Dendritic cell treated with granulocyte-macrophage colony-stimulating factor and Interleukin-4, amounts not matched to agents 40 ng/mL and 50 ng/mL, for 4 days (primary cell): Measurements from ENCODE around the gene VSTM2L.
"Not testable (repeated sequence)": the region's sequence is repeated elsewhere in the genome, so short reads cannot be mapped to it uniquely, and the experiment has no call there.

ENCODE experiments used
- H3K27ac Mint-ChIP-seq: one replicate; pipeline ENCODE4 v1.8.0; 2022; ENCODE audit warnings: mild to moderate bottlenecking, mixed read lengths
- H3K27me3 Mint-ChIP-seq: one replicate; pipeline ENCODE4 v1.8.0; 2022; ENCODE audit warnings: mild to moderate bottlenecking, mixed read lengths
- H3K36me3 Mint-ChIP-seq: one replicate; pipeline ENCODE4 v1.8.0; 2022; ENCODE audit warnings: low read depth, mixed read lengths
- H3K4me1 Mint-ChIP-seq: one replicate; pipeline ENCODE4 v1.8.0; 2022; ENCODE audit warnings: low read depth, mixed read lengths
- H3K4me3 Mint-ChIP-seq: one replicate; pipeline ENCODE4 v1.8.0; 2022; ENCODE audit warnings: mild to moderate bottlenecking, moderate library complexity, mixed read lengths
- H3K9me3 Mint-ChIP-seq: one replicate; pipeline ENCODE4 v1.8.0; 2022; ENCODE audit warnings: mixed read lengths
- intact Hi-C: fragments of 100-400 bp; cut with micrococcal nuclease; formaldehyde crosslinking; loops from one replicate; pipeline ENCODE4 v1.15.0; 2022

Gene VSTM2L, protein sequence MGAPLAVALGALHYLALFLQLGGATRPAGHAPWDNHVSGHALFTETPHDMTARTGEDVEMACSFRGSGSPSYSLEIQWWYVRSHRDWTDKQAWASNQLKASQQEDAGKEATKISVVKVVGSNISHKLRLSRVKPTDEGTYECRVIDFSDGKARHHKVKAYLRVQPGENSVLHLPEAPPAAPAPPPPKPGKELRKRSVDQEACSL

DNA sequence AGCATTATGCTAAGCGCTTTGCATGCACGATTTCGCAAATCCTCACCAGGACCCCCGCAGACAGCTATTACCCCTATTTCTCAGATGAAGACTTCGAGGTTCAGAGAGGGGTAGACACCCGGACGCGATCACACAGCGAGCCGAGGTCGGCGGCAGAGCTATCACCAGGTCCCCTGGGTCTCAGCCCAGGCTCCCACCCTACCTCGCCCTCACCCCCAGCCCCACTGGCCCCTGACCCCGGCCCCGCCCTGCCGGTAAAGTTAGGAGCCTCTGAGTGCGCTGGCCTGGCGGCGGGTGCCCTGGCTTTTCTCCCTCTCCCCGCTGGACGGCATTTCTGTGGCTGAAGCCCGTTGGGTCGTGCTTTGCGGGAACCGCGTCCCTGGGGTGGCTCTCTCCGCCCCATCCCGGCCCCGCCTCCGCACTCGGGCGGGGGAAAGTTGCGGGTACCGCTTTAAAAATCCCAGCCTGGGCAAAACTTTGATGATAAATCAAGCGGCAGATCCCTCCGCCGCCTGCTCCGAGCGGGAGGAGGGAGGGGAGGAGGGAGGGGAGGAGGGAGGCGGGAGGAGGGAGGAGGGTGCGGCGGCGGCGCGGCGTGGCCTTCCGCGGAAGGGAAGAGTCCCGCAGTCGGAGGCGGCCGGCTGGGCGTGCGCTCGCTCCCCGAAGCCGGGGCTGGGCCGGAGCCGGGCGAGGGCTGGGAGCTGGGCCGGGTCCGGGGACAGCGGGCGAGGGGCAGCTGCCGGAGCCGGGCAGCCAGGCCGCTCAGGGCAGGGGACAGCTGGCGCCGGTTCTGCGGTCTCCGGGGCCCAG is at the start of gene VSTM2L:
Gene VSTM2L (plus strand): TSS at position 624 of the 810 bp plus-strand sequence. CDS start 224 bp downstream, outside the sequence.
- Mint-ChIP-seq H3K36me3 (no peaks in the 10 kb centered on the region), H3K4me1 (peaks cover 5% of the 10 kb centered on the region), H3K9me3 (no peaks in the 10 kb centered on the region), H3K4me3 (peak within 1 kb of the TSS; percentile 60), H3K27me3 (peaks cover 78% of the 10 kb centered on the region), H3K27ac (no peak within 1 kb of the TSS)
- intact Hi-C loops: loop anchor here (2.0 kb wide), 1 partner anchor 90 kb away; no protein-coding TSS in a partner anchor

DNA sequence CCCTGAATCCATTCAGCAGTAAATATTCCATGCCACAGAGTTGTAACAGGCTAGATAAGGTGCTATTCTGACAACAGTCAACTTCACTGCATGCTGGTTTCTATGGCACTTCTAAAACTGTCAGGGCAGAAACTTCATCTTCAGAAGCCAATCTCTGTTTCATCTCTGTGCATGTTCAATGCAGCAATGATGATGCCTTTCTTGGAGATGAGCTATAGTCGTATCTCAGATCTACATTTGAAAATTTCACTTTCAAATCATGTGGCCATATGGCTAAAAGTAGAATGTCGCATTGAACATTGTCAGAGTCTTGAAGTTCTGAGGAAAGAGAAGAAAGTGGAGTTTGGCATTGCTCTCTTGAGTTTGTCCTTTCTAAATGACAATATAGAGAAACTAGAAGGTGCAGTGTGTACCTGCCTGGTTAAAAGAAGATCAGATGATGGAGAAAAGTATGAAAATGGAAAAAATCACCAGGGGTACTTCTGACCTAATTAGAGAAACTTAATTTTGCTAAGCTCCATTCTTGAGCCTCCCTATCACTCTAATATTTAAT is 49.0 kb upstream of the VSTM2L start:
- no peaks in the 10 kb centered on the region for H3K27me3 Mint-ChIP-seq
- H3K27ac Mint-ChIP-seq: no peak overlapping the region
- H3K4me1 Mint-ChIP-seq: no peaks in the 10 kb centered on the region
- intact Hi-C loops: no loop called here
- no peak overlapping the region for H3K4me3 Mint-ChIP-seq
- no peaks in the 10 kb centered on the region for H3K9me3 Mint-ChIP-seq
- peaks cover 75% of the 10 kb centered on the region for H3K36me3 Mint-ChIP-seq

DNA sequence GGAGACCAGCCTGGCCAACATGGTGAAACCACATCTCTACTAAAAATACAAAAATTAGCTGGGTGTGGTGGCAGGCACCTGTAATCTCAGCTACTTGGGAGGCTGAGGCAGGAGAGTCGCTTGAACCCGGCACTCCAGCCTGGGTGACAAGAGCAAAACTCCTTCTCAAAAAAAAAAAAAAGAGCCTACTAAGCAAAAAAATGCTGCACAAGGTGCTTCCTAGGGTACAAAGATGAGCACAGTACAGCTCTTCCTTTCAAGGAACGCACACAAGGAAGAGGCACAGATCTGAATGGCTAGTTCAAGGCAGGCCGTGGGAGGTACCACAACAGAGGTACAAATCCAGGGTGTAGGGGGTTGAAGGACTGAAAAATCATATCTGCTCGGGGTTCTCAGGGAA is 46.9 kb upstream of the VSTM2L start:
- H3K27me3 Mint-ChIP-seq, H3K9me3 Mint-ChIP-seq, H3K4me1 Mint-ChIP-seq, H3K27ac Mint-ChIP-seq, H3K4me3 Mint-ChIP-seq, intact Hi-C loops: not testable (repeated sequence)
- peaks cover 75% of the 10 kb centered on the region for H3K36me3 Mint-ChIP-seq

DNA sequence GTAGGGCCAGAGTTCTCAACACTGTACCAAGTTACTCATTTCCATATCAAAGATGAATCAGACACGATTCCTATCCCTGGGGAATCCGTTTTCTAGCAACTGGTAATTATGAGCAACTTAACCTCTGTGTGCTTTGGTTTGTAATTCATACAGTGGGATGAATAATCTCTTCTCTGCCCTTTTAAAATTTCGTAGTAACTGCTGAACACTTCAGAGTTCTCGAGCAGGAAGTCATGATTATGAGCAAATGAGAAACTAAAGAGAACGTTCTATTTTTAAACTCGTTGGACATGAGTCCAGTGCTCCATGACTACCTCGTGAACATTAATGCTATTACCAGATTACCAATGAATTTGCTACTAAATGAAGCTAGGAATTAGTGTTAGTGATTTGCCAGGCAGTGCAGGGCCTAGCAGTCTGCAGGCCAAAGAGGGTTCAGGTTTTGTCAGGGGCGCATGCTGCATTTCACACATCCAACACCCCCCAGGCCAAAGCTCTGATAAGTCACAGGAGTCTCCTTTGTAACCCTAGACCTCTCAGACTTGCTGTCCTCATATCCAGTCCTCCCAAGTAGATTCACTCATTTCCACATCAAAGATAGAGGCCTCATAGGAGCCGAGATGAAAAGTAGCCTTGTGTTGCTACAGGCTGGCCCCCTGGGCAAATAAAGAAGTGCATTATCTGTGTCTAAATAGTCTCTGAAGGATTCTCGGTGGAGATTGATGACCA is 45.8 kb upstream of the VSTM2L start:
- no peaks in the 10 kb centered on the region for H3K4me1 Mint-ChIP-seq
- H3K4me3 Mint-ChIP-seq: no peak overlapping the region
- H3K36me3 Mint-ChIP-seq: peaks cover 84% of the 10 kb centered on the region
- no peaks in the 10 kb centered on the region for H3K27me3 Mint-ChIP-seq
- no peak overlapping the region for H3K27ac Mint-ChIP-seq
- H3K9me3 Mint-ChIP-seq: no peaks in the 10 kb centered on the region
- intact Hi-C loops: no loop called here

DNA sequence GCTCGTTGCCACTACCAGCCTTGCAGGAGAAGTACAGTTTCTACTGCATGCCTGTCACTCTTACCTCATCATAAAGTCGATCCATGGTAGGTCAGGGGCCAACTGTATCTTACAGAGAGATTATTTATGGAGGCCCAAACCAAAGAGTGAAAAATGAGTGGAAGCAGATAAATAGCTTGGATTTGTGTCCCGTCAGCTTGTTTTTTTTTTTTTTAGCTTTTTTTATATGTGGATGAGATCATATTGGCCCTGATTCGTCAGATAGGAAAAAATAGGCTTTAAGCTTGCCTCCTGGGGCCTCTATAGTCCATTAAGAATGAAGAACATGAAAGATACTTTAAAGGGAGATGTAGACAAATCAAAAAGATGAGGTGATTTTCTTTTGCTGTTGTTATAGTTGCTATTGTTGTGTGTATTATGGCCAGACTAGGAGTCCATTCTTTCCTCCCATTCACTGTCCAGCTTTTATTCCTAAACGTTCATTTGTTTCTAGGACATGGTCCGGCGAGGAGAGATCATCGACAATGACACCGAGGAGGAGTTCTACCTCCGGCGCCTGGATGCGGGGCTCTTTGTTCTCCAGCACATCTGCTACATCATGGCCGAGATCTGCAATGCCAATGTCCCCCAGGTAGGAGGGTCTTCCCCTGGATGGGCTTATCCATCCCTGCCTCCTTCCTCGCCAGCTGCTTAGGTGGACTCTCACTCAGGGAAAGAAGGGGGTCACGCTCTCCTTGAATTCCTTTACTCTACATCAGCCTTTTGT is 43.3 kb upstream of the VSTM2L start:
- Mint-ChIP-seq H3K27me3 (no peaks in the 10 kb centered on the region), H3K27ac (no peak overlapping the region), H3K4me1 (no peaks in the 10 kb centered on the region), H3K4me3 (no peak overlapping the region), H3K9me3 (no peaks in the 10 kb centered on the region), H3K36me3 (peaks cover 91% of the 10 kb centered on the region)
- intact Hi-C loops: no loop called here

DNA sequence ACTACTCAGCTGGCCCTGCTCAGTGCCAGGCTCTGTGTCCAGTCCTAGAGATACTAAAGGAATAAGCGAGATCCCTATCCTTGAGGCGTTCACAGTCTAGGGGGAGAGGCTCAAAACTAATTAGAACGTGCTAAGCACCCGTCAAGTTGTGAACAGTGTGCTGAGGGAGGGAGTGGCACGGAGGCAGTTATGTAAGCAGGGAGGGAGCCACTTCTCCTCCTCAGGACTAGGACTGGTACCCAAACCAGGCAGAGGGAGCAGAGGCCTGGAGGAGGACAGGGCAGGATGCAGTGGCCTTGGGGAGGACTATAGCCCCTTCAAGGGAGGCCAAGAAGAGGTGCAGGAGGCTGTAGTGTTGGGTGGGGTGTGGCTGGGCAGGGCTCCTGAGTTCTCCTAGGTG is 39.6 kb upstream of the VSTM2L start:
- intact Hi-C loops: no loop called here
- Mint-ChIP-seq H3K27me3 (no peaks in the 10 kb centered on the region), H3K4me3 (no peak overlapping the region), H3K27ac (no peak overlapping the region), H3K36me3 (peaks cover 90% of the 10 kb centered on the region), H3K4me1 (no peaks in the 10 kb centered on the region), H3K9me3 (no peaks in the 10 kb centered on the region)

DNA sequence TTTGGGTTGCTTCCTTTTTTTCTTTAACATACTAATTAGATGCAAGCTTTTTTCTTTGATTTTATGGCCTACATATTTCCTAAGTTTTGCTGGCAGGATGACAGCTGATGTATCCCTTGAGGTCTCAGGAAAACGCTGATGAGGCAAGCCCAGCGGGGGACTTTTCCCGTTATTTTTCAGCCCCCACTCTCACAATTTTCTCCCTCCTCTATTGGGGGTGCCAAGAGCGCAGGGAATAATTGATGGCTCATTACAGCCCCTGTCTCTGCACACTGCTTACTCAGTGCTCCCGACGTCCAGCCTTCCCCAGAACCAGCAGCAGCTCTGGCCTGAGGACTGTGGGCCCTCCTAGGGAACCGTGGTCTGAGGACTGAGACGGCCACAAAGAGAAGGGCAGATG is 38.6 kb upstream of the VSTM2L start:
- H3K36me3 Mint-ChIP-seq: peaks cover 82% of the 10 kb centered on the region
- H3K4me1 Mint-ChIP-seq: peaks cover 9% of the 10 kb centered on the region
- intact Hi-C loops: no loop called here
- no peak overlapping the region for H3K4me3 Mint-ChIP-seq
- no peak overlapping the region for H3K27ac Mint-ChIP-seq
- H3K9me3 Mint-ChIP-seq: no peaks in the 10 kb centered on the region
- H3K27me3 Mint-ChIP-seq: no peaks in the 10 kb centered on the region

DNA sequence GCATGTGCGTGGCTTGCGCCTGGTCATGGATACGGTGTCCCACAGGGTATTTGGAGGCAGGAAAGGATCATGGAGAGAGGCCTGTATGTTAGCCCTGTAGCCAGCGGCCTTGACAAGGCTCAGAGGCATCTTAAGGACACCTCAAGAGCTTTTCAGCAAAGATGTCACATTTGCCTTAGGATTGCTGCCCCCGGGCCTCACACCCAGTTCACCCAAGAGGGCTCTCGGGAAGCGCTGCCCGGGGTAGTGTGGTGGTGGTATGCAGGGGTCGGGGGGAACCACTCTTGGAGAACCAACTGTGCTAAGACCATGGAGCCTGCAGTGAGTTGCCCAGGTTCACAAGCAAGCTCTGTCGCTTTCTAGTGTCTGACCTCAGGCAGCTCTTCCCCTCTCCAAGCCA is 36.9 kb upstream of the VSTM2L start:
- no peak overlapping the region for H3K4me3 Mint-ChIP-seq
- H3K27me3 Mint-ChIP-seq: no peaks in the 10 kb centered on the region
- H3K36me3 Mint-ChIP-seq: peaks cover 82% of the 10 kb centered on the region
- H3K4me1 Mint-ChIP-seq: peaks cover 20% of the 10 kb centered on the region
- no peak overlapping the region for H3K27ac Mint-ChIP-seq
- no peaks in the 10 kb centered on the region for H3K9me3 Mint-ChIP-seq
- intact Hi-C loops: no loop called here

DNA sequence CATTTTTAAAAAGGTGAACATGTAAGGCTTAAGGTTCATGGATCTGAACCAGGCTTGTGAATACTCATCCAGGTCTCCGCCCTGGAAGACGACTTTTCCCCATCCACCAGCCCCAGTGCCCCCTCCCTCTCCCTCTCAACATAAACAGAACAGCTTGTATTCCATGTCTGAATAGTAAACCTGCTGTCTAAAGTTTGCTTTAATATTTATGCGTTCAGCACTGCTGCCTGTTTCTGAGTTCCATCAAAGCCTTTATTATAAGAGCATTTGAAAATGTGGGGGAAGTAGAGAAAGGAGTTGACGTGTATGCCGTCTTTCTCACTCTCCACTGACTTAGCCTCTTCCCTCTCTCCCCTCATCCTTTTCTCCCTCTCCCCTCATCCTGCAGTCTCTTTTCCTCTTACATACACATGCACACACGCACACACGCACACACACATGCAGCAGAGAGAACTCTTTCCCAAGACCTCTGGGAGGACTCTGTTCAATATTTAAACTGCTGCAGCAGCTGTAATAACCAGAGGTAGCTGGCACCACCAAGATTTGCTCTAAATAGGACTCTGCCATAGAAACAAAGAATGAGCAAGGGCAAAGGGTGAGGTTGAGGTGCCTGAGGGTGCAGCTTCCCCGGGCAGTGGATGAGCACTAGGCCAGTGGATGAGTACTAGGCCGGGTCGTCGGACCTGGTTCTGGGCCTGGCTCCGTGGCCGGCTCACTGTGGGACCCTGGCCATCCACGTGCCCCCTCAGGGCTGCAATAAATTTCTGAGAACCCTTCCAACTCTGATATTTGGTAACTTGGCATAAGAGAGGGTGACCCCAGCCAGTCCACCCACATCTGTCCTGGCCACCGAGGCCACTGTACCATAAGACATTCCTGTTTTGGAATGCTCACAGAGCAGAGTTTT is 35.4 kb upstream of the VSTM2L start:
- Mint-ChIP-seq H3K36me3 (peaks cover 82% of the 10 kb centered on the region), H3K27ac (no peak overlapping the region), H3K27me3 (no peaks in the 10 kb centered on the region), H3K4me3 (no peak overlapping the region), H3K4me1 (peaks cover 20% of the 10 kb centered on the region), H3K9me3 (no peaks in the 10 kb centered on the region)
- intact Hi-C loops: no loop called here

DNA sequence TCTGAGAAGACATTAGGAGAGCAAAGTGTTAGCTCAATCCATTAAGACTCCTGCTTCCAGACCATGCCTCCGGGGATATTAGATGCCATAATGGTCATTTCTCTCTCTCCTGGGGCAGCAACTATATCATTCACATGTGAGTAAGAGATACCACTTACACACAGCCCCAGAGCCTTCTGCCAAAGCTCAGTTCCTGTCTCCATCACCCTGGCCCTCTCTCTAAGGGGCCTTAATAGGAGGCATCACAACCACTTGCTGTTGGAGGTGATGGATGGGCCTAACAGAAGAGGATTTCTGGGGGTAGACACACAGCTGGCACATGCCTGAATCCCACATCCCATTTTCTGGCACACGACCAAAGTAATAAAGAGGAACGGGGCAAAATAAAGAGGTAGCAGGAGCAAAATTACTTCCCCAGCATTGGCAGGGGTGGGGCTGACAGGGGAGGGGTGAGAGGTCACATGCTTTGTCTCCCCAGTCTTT is 34.0 kb upstream of the VSTM2L start:
- Mint-ChIP-seq H3K4me1 (peaks cover 20% of the 10 kb centered on the region), H3K4me3 (no peak overlapping the region), H3K27ac (peak overlapping the region; percentile 0), H3K9me3 (no peaks in the 10 kb centered on the region), H3K36me3 (peaks cover 82% of the 10 kb centered on the region), H3K27me3 (no peaks in the 10 kb centered on the region)
- intact Hi-C loops: no loop called here

DNA sequence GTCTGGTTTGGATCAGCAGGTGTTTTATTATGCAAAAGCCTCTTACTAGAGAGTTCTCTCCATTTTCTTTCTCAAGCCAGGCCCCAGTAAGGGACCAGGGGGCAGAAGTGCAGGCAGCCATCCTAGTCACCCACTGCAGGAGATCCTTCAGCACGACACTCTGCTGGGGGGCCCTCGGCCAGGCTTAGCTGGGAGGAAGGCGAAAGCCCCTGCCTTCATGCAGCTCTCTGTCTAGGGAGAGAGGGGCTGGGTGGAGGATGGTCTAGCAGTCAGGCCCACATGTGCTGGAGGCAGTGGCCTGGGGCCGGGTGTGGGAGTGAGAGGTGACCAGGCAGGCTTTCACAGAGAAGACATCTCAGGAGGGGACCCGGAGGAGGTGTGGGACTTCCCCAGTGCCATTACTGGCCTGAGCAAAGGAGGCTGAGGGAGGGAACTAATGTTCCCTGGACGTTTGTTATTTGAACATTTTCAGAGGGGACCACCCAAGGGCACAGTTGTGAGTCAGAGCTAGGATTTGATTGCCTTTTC is 33.5 kb upstream of the VSTM2L start:
- Mint-ChIP-seq H3K27ac (peak overlapping the region; percentile 0), H3K27me3 (no peaks in the 10 kb centered on the region), H3K9me3 (no peaks in the 10 kb centered on the region), H3K36me3 (peaks cover 82% of the 10 kb centered on the region), H3K4me1 (peaks cover 20% of the 10 kb centered on the region), H3K4me3 (no peak overlapping the region)
- intact Hi-C loops: no loop called here

DNA sequence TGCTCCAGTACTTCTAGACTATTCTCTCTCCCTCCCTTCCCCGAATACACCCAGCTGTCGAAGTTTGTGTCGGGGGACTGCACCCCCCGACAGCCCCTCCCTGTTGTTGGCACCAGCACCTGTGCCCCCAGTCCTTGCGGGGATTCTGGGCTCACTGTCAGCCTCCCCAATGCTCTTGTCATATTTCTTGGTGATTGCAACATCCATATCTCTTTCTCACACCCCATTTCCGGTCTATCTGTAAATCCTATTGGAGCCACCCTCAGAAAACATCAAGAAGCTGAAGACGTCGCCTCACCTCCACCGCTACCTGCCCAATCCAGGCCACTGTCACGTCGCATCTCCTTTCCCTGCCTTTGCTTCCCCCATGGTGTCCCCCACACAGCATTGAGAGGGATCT is 32.6 kb upstream of the VSTM2L start:
- Mint-ChIP-seq H3K4me3 (no peak overlapping the region), H3K36me3 (peaks cover 77% of the 10 kb centered on the region), H3K27ac (peak overlapping the region; percentile 0), H3K9me3 (no peaks in the 10 kb centered on the region), H3K27me3 (no peaks in the 10 kb centered on the region), H3K4me1 (peaks cover 20% of the 10 kb centered on the region)
- intact Hi-C loops: no loop called here
